DND-41 (cell line): Measurements from ENCODE around the gene VAMP2.
A peak's percentile ranks its signal among the peaks of the same experiment; 100 is the strongest.

ENCODE experiments used
- CTCF ChIP-seq: IDR thresholded peaks from 2 replicates; pipeline ENCODE4 v1.5.1; 2012; ENCODE audit warnings: borderline replicate concordance, low read length, moderate library complexity, mild to moderate bottlenecking; ENCODE audit not compliant: poor library complexity, severe bottlenecking; ENCODE audit errors: extremely low read depth
- EZH2 ChIP-seq: IDR thresholded peaks from 3 replicates; pipeline ENCODE4 v1.6.1; 2012; ENCODE audit warnings: borderline replicate concordance, low read depth, mild to moderate bottlenecking, moderate library complexity, low read length, inconsistent platforms; ENCODE audit not compliant: severe bottlenecking

- TF ChIP-seq CTCF (peak; percentile 41), EZH2 (no peak)
Measured at GRCh38 chr17:8156246-8156992, 6.3 kb downstream of the VAMP2 start.
